ENCODE measurements around the gene CYP2A6.
"Not testable (repeated sequence)": the region's sequence is repeated elsewhere in the genome, so short reads cannot be mapped to it uniquely, and the experiment has no call there.

CYP2A6 gene

GRCh38 chr19:40842997-40843652 lies 7.1 kb downstream of the CYP2A6 start:
- DNase-seq = not testable (repeated sequence)

GRCh38 chr19:40842012-40842411 lies 8.2 kb downstream of the CYP2A6 start:
- DNase-seq = not testable (repeated sequence)

- DNase-seq = peak; percentile 16
Measured at GRCh38 chr19:40838477-40838876, 11.8 kb downstream of the CYP2A6 start.

- no peak for DNase-seq
Measured at GRCh38 chr19:40836754-40837429, 13.4 kb downstream of the CYP2A6 start.

GRCh38 chr19:40833728-40834533 lies 16.3 kb downstream of the CYP2A6 start:
- not testable (repeated sequence) for DNase-seq

- not testable (repeated sequence) for DNase-seq
Measured at GRCh38 chr19:40832431-40832790, 17.8 kb downstream of the CYP2A6 start.

GRCh38 chr19:40831502-40832430 lies 18.5 kb downstream of the CYP2A6 start:
- DNase-seq = peak; percentile 87

- DNase-seq = not testable (repeated sequence)
Measured at GRCh38 chr19:40830741-40831140, 19.5 kb downstream of the CYP2A6 start.

GRCh38 chr19:40829205-40829604 lies 21.0 kb downstream of the CYP2A6 start:
- DNase-seq = no peak

- DNase-seq = no peak
Measured at GRCh38 chr19:40827386-40828247, 22.6 kb downstream of the CYP2A6 start.

GRCh38 chr19:40826699-40827385 lies 23.4 kb downstream of the CYP2A6 start:
- DNase-seq = not testable (repeated sequence)

- not testable (repeated sequence) for DNase-seq
Measured at GRCh38 chr19:40826312-40826698, 23.9 kb downstream of the CYP2A6 start.

GRCh38 chr19:40825460-40826095 lies 24.7 kb downstream of the CYP2A6 start:
- not testable (repeated sequence) for DNase-seq

- DNase-seq = not testable (repeated sequence)
Measured at GRCh38 chr19:40824916-40825315, 25.3 kb downstream of the CYP2A6 start.

GRCh38 chr19:40822704-40823553 lies 27.3 kb downstream of the CYP2A6 start:
- DNase-seq = peak; percentile 34

GRCh38 chr19:40822161-40822560 lies 28.1 kb downstream of the CYP2A6 start:
- no peak for DNase-seq

GRCh38 chr19:40819479-40820234 lies 30.6 kb downstream of the CYP2A6 start:
- DNase-seq = peak; percentile 36

All from fibroblast of skin of back (primary cell).